Activated T-helper 17 cell treated with anti-CD3 and anti-CD28 coated beads, Interleukin-2, amount 50 U/mL, for 72 hours (primary cell): Measurements from ENCODE around the gene SMAD1. TPM values are rescaled to one million over a fixed set of nuclear protein-coding genes. Genes with fewer than 3 reads are reported as not detected.
A peak's percentile ranks its signal among the peaks of the same experiment; 100 is the strongest.

Experiments used
- ATAC-seq: fragments of 150-1000 bp; cut with Tn5 transposase; replicated peaks from 2 replicates; pipeline ENCODE4 v1.10.0; 2021; ENCODE audit warnings: mild to moderate bottlenecking, moderate library complexity
- H3K27ac Mint-ChIP-seq: one replicate; pipeline ENCODE4 v1.8.0; 2022; ENCODE audit warnings: mixed read lengths
- H3K27me3 Mint-ChIP-seq: one replicate; pipeline ENCODE4 v1.8.0; 2022; ENCODE audit warnings: mixed read lengths
- H3K36me3 Mint-ChIP-seq: one replicate; pipeline ENCODE4 v1.8.0; 2022; ENCODE audit warnings: low read depth, mild to moderate bottlenecking, mixed read lengths
- H3K4me1 Mint-ChIP-seq: one replicate; pipeline ENCODE4 v1.8.0; 2022; ENCODE audit warnings: mixed read lengths
- H3K4me3 Mint-ChIP-seq: one replicate; pipeline ENCODE4 v1.8.0; 2022; ENCODE audit warnings: mild to moderate bottlenecking, mixed read lengths
- H3K9me3 Mint-ChIP-seq: one replicate; pipeline ENCODE4 v1.8.0; 2022; ENCODE audit warnings: mixed read lengths
- total RNA-seq, 2 donors: library from RNA; stranded (reverse); gene quantifications; one replicate each; pipeline ENCODE4 v1.2.3, GENCODE V29; 2022

The SMAD1 gene
- total RNA-seq, 2 donors from 2014 or later, result 2.5 to 12.4 TPM

GRCh38 chr4:145482209-145483037 is 770 bp downstream of the SMAD1 start:
- ATAC-seq, result peak; percentile 76
- Mint-ChIP-seq H3K27ac (no peak overlapping the region), H3K27me3 (no peaks in the 10 kb centered on the region), H3K9me3 (no peaks in the 10 kb centered on the region), H3K4me3 (no peak overlapping the region), H3K36me3 (no peaks in the 10 kb centered on the region), H3K4me1 (peaks cover 12% of the 10 kb centered on the region)

GRCh38 chr4:145483514-145483913 is 1.9 kb downstream of the SMAD1 start:
- no peaks in the 10 kb centered on the region for H3K36me3 Mint-ChIP-seq

GRCh38 chr4:145484225-145484846 is 2.7 kb downstream of the SMAD1 start:
- H3K27ac Mint-ChIP-seq, result no peak overlapping the region
- no peak for ATAC-seq
- H3K4me3 Mint-ChIP-seq, result no peak overlapping the region
- no peaks in the 10 kb centered on the region for H3K9me3 Mint-ChIP-seq
- H3K36me3 Mint-ChIP-seq, result no peaks in the 10 kb centered on the region
- H3K4me1 Mint-ChIP-seq, result peaks cover 10% of the 10 kb centered on the region
- no peaks in the 10 kb centered on the region for H3K27me3 Mint-ChIP-seq

More at GRCh38 chr4:145483514-145483913, 1.9 kb downstream of the SMAD1 start:
- no peak for ATAC-seq
- H3K27me3 Mint-ChIP-seq, result no peaks in the 10 kb centered on the region
- H3K4me1 Mint-ChIP-seq, result peaks cover 12% of the 10 kb centered on the region
- no peak overlapping the region for H3K4me3 Mint-ChIP-seq
- H3K9me3 Mint-ChIP-seq, result no peaks in the 10 kb centered on the region
- no peak overlapping the region for H3K27ac Mint-ChIP-seq

GRCh38 chr4:145485120-145485519 is 3.5 kb downstream of the SMAD1 start:
- Mint-ChIP-seq H3K4me1 (peaks cover 9% of the 10 kb centered on the region), H3K4me3 (no peak overlapping the region), H3K9me3 (no peaks in the 10 kb centered on the region), H3K36me3 (no peaks in the 10 kb centered on the region), H3K27ac (no peak overlapping the region), H3K27me3 (no peaks in the 10 kb centered on the region)
- no peak for ATAC-seq

- no peaks in the 10 kb centered on the region for H3K4me1 Mint-ChIP-seq
- H3K27ac Mint-ChIP-seq, result no peak overlapping the region
- H3K27me3 Mint-ChIP-seq, result no peaks in the 10 kb centered on the region
- no peak for ATAC-seq
- no peak overlapping the region for H3K4me3 Mint-ChIP-seq
- no peaks in the 10 kb centered on the region for H3K36me3 Mint-ChIP-seq
- no peaks in the 10 kb centered on the region for H3K9me3 Mint-ChIP-seq
These were observed 5.0 kb downstream of the SMAD1 start for GRCh38 chr4:145486603-145487002.

GRCh38 chr4:145487631-145488030 is 6.0 kb downstream of the SMAD1 start:
- Mint-ChIP-seq H3K9me3 (no peaks in the 10 kb centered on the region), H3K36me3 (no peaks in the 10 kb centered on the region), H3K27ac (no peak overlapping the region), H3K4me1 (no peaks in the 10 kb centered on the region), H3K27me3 (no peaks in the 10 kb centered on the region), H3K4me3 (no peak overlapping the region)
- peak; percentile 96 for ATAC-seq

- ATAC-seq, result no peak
- Mint-ChIP-seq H3K36me3 (no peaks in the 10 kb centered on the region), H3K4me1 (no peaks in the 10 kb centered on the region), H3K4me3 (no peak overlapping the region), H3K9me3 (no peaks in the 10 kb centered on the region), H3K27ac (no peak overlapping the region), H3K27me3 (no peaks in the 10 kb centered on the region)
These were observed 6.7 kb downstream of the SMAD1 start for GRCh38 chr4:145488310-145488709.

- Mint-ChIP-seq H3K4me3 (no peak overlapping the region), H3K27ac (no peak overlapping the region), H3K4me1 (no peaks in the 10 kb centered on the region), H3K36me3 (no peaks in the 10 kb centered on the region), H3K27me3 (no peaks in the 10 kb centered on the region), H3K9me3 (no peaks in the 10 kb centered on the region)
- no peak for ATAC-seq
These were observed 7.9 kb downstream of the SMAD1 start for GRCh38 chr4:145489556-145489955.

GRCh38 chr4:145490361-145490760 is 8.7 kb downstream of the SMAD1 start:
- H3K27ac Mint-ChIP-seq, result no peak overlapping the region
- H3K4me3 Mint-ChIP-seq, result no peak overlapping the region
- no peaks in the 10 kb centered on the region for H3K27me3 Mint-ChIP-seq
- no peaks in the 10 kb centered on the region for H3K9me3 Mint-ChIP-seq
- ATAC-seq, result no peak
- peaks cover 5% of the 10 kb centered on the region for H3K4me1 Mint-ChIP-seq
- H3K36me3 Mint-ChIP-seq, result no peaks in the 10 kb centered on the region

- Mint-ChIP-seq H3K27me3 (no peaks in the 10 kb centered on the region), H3K36me3 (no peaks in the 10 kb centered on the region), H3K27ac (no peak overlapping the region), H3K9me3 (no peaks in the 10 kb centered on the region), H3K4me1 (peaks cover 5% of the 10 kb centered on the region), H3K4me3 (no peak overlapping the region)
- no peak for ATAC-seq
These were observed 9.1 kb downstream of the SMAD1 start for GRCh38 chr4:145490796-145491195.

- H3K36me3 Mint-ChIP-seq, result no peaks in the 10 kb centered on the region
- no peaks in the 10 kb centered on the region for H3K9me3 Mint-ChIP-seq
- peaks cover 10% of the 10 kb centered on the region for H3K4me1 Mint-ChIP-seq
- no peak overlapping the region for H3K4me3 Mint-ChIP-seq
- H3K27me3 Mint-ChIP-seq, result no peaks in the 10 kb centered on the region
- no peak for ATAC-seq
- no peak overlapping the region for H3K27ac Mint-ChIP-seq
These were observed 10.7 kb downstream of the SMAD1 start for GRCh38 chr4:145492376-145492775.

- no peak overlapping the region for H3K27ac Mint-ChIP-seq
- H3K4me1 Mint-ChIP-seq, result peaks cover 10% of the 10 kb centered on the region
- no peaks in the 10 kb centered on the region for H3K36me3 Mint-ChIP-seq
- no peaks in the 10 kb centered on the region for H3K9me3 Mint-ChIP-seq
- H3K4me3 Mint-ChIP-seq, result no peak overlapping the region
- no peak for ATAC-seq
- no peaks in the 10 kb centered on the region for H3K27me3 Mint-ChIP-seq
These were observed 11.5 kb downstream of the SMAD1 start for GRCh38 chr4:145493166-145493565.

GRCh38 chr4:145494666-145495270 is 13.1 kb downstream of the SMAD1 start:
- ATAC-seq, result no peak
- Mint-ChIP-seq H3K27me3 (no peaks in the 10 kb centered on the region), H3K27ac (no peak overlapping the region), H3K9me3 (no peaks in the 10 kb centered on the region), H3K4me3 (no peak overlapping the region), H3K4me1 (peaks cover 10% of the 10 kb centered on the region), H3K36me3 (no peaks in the 10 kb centered on the region)

- H3K4me1 Mint-ChIP-seq, result peaks cover 17% of the 10 kb centered on the region
These were observed 14.6 kb downstream of the SMAD1 start for GRCh38 chr4:145496292-145496691.

More at GRCh38 chr4:145496292-145496691, 14.6 kb downstream of the SMAD1 start:
- Mint-ChIP-seq H3K27me3 (no peaks in the 10 kb centered on the region), H3K9me3 (no peaks in the 10 kb centered on the region), H3K27ac (no peak overlapping the region), H3K36me3 (no peaks in the 10 kb centered on the region), H3K4me3 (no peak overlapping the region)
- ATAC-seq, result peak; percentile 38
